GM06990 (cell line): ENCODE measurements around the gene SIX1.

ENCODE experiments used
- DNase-seq: peaks from one replicate; pipeline ENCODE4 v3.0.0-alpha.2; 2011; ENCODE audit not compliant: insufficient read length; ENCODE audit errors: extremely low read depth
- H3K27me3 ChIP-seq: replicated peaks from 2 replicates; pipeline ENCODE4 v1.6.0; 2011; ENCODE audit warnings: low read length; ENCODE audit not compliant: control insufficient read depth, insufficient read depth
- H3K36me3 ChIP-seq: 2 replicates; pipeline ENCODE4 v1.5.1; 2011; ENCODE audit warnings: low read length; ENCODE audit not compliant: control insufficient read depth, insufficient read depth
- H3K4me3 ChIP-seq: replicated peaks from 2 replicates; pipeline ENCODE4 v1.5.1; 2011; ENCODE audit warnings: low read depth, mild to moderate bottlenecking, control low read depth, low read length
- TF ChIP-seq, protein P1 (sequence below): IDR thresholded peaks from 2 replicates; pipeline ENCODE4 v1.5.1; 2011; ENCODE audit warnings: low read length, control low read depth, mild to moderate bottlenecking, inconsistent platforms; ENCODE audit not compliant: insufficient read depth, poor library complexity, severe bottlenecking

SIX1 gene

DNA sequence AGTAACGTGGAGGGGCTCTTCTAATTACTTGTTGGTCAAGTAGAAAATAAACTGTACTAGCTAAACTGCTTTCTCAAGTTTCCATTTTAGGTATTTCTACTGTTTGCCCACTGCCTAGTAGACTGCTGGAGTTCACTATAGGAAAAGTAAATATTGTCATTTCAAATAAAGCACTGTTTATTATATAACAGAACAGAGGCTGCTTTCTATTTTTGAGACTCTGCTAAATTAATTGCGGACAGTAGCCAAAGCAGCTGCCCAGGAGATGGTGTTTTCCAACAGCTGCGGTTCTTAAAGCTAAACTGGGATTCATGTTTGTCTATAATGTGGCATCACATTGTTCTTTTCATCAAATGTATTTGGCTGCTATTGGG, 15.9 kb upstream of the SIX1 start:
- no peaks in the 10 kb centered on the region for H3K27me3 ChIP-seq
- no peaks in the 10 kb centered on the region for H3K36me3 ChIP-seq
- DNase-seq = no peak
- no peak overlapping the region for H3K4me3 ChIP-seq
- TF ChIP-seq, protein P1, sequence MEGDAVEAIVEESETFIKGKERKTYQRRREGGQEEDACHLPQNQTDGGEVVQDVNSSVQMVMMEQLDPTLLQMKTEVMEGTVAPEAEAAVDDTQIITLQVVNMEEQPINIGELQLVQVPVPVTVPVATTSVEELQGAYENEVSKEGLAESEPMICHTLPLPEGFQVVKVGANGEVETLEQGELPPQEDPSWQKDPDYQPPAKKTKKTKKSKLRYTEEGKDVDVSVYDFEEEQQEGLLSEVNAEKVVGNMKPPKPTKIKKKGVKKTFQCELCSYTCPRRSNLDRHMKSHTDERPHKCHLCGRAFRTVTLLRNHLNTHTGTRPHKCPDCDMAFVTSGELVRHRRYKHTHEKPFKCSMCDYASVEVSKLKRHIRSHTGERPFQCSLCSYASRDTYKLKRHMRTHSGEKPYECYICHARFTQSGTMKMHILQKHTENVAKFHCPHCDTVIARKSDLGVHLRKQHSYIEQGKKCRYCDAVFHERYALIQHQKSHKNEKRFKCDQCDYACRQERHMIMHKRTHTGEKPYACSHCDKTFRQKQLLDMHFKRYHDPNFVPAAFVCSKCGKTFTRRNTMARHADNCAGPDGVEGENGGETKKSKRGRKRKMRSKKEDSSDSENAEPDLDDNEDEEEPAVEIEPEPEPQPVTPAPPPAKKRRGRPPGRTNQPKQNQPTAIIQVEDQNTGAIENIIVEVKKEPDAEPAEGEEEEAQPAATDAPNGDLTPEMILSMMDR = no peak

DNA sequence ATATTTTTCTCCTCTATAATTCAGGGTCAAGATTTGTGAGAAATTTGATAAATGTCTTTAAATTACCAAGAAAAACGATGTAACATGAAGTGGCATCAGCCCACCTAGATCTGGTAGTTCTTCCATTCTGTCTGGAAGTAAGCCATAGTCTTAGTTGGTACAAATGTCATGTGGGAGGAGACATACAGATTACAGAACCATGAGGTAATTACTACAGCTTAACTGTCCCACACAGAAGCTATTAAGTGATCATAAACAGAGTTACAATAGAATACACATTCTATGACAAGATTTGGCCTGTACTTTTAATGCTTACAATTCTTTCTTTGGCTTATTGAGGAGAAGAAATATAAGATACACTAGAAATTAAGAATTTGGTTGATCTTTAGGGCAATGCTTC, 13.7 kb upstream of the SIX1 start:
- DNase-seq = no peak
- no peaks in the 10 kb centered on the region for H3K36me3 ChIP-seq

DNA sequence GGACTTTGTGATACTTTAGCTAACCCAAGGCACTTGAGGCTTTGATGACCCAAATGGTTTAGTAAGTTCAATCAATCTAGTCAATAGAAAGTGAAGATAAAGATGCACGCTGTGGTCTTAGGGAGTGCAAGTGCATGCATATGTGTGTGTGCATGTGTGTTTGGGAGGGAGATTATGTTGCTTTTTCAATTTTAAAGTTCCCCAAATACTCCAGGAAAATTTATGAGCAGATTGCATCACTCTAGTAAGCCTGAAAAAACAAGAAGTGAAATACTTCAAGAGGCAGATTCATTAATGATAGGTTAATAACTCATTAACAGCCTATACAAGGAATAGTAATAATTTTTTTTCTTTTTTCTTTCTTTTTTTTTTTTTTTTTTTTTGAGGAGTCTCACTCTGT, 12.4 kb upstream of the SIX1 start:
- TF ChIP-seq, protein P1 = no peak
- no peak for DNase-seq
- H3K27me3 ChIP-seq = no peaks in the 10 kb centered on the region

More for the DNA sequence above, 13.7 kb upstream of the SIX1 start:
- no peak overlapping the region for H3K4me3 ChIP-seq
- H3K27me3 ChIP-seq = no peaks in the 10 kb centered on the region
- TF ChIP-seq, protein P1 = no peak

DNA sequence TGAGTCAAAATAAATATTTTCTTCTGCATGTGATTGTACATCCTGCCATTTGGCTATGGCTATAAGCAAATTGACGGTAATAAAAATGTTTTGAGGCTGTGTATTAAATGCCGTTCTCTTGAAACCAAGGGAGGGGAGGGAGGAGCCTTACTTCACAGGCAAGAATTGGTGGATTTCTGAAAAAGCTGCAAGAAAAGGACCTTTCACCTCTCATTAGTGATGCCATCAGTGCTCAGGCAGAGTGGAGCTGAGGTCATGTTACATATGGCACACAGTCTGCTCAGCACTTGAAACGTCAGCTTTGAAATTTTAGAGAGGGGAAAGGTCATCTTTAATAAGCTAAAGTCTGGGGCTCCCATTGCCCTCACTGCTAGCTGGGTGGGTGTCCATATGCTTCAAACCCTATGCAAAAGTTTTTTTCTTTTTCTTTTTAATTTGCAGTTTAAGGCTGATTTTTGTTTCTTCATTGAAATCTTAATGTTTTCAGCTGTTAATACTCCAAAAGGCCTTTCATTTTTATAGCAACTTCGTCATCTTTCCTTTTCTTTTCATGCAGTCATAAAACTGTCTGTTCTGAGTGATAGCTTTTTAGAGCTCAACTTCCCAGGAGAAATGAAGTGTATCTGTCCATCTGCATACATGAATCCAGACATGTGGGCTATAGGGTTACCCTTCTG, 9.8 kb upstream of the SIX1 start:
- H3K27me3 ChIP-seq = no peaks in the 10 kb centered on the region
- no peak overlapping the region for H3K4me3 ChIP-seq
- TF ChIP-seq, protein P1 = no peak
- H3K36me3 ChIP-seq = no peaks in the 10 kb centered on the region
- no peak for DNase-seq

More for the DNA sequence above, 12.4 kb upstream of the SIX1 start:
- Histone ChIP-seq H3K4me3 (no peak overlapping the region), H3K36me3 (no peaks in the 10 kb centered on the region)

DNA sequence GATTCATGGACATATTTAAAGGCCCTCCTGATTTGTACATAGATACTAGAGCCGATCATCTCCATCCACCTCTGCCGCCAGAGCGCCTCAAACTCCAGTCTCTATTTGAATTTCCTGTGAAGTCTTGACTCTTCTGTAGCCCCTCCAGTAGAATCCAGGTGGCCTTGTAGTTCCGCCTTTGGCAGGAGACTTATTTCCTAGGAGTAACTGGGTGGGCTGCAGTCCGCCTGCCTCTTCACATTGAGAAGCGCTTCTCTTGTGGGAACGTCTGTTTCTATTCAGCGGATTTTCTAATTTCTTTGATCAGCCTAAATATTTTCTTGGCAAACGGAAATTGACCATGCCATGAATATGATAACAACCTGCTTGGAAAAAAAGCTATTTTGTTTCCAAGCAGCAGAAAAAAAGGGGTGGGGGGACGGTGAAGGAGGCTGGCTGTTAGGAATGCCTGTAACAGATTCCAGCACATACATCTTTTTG, 9.0 kb upstream of the SIX1 start:
- TF ChIP-seq, protein P1 = no peak
- no peak for DNase-seq
- H3K36me3 ChIP-seq = no peaks in the 10 kb centered on the region
- no peaks in the 10 kb centered on the region for H3K27me3 ChIP-seq
- peak overlapping the region; percentile 85 for H3K4me3 ChIP-seq
